Measurements from ENCODE around the gene RANBP1. TPM values are rescaled to one million over a fixed set of nuclear protein-coding genes. Genes with fewer than 3 reads are reported as not detected.

Gene RANBP1
- total RNA-seq, 1 experiment from 2014 or later = 443 TPM

DNA sequence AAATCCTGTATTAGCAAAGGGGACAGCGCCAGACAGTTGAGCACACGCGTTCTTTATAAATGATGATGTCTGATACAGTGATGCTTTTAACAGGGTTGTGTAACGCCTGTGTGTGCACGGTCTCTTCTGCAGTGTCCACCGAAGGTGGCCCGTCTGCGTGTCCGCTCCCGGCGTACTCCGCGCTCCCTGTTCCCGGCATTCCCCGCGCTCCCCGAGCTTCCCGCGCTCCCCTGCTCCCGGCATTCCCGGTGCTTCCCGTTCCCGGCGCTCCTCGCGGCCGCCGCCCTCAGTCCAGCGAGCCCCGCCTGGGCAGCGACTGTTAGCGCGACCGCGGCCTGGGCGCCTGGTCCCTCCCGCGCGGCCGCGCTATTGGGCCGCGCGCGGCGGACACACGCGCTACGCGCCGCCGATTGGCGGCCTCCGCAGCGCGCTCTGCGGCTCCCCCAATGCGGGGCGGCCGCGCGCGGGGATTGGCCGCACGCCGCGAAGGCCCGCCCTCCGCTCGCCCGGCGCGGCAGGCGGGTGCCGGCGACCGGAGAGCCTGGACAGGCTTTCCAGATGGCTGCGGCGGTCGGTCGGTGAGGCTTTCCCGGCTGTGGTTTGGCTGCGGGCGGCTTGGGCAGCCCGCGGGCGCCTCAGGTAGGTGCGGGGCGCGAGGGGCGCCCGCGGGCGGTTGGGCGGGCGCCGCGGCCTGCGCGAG is 36.0 kb upstream of the RANBP1 start, which contains the start of gene DGCR8 (continued):
- TF ChIP-seq, protein P1, sequence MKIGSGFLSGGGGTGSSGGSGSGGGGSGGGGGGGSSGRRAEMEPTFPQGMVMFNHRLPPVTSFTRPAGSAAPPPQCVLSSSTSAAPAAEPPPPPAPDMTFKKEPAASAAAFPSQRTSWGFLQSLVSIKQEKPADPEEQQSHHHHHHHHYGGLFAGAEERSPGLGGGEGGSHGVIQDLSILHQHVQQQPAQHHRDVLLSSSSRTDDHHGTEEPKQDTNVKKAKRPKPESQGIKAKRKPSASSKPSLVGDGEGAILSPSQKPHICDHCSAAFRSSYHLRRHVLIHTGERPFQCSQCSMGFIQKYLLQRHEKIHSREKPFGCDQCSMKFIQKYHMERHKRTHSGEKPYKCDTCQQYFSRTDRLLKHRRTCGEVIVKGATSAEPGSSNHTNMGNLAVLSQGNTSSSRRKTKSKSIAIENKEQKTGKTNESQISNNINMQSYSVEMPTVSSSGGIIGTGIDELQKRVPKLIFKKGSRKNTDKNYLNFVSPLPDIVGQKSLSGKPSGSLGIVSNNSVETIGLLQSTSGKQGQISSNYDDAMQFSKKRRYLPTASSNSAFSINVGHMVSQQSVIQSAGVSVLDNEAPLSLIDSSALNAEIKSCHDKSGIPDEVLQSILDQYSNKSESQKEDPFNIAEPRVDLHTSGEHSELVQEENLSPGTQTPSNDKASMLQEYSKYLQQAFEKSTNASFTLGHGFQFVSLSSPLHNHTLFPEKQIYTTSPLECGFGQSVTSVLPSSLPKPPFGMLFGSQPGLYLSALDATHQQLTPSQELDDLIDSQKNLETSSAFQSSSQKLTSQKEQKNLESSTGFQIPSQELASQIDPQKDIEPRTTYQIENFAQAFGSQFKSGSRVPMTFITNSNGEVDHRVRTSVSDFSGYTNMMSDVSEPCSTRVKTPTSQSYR (CRISPR knock-in tag; IDR thresholded peaks at IDR 0.05) = peak; percentile 49; the same call in 1 of the 2 replicates
- TF ChIP-seq ZNF416 (CRISPR knock-in tag; IDR thresholded peaks at IDR 0.05) (no peak), STAT6 (CRISPR knock-in tag; conservative IDR thresholded peaks at IDR 0.05; ENCODE audit: low read depth) (no peak), IRF2 (CRISPR knock-in tag; IDR thresholded peaks at IDR 0.05; ENCODE audit: borderline replicate concordance, low read depth) (no peak), FOXK1 (CRISPR knock-in tag; IDR thresholded peaks at IDR 0.05) (peak; percentile 77; the same call in 1 of the 2 replicates), ZNF317 (CRISPR knock-in tag; IDR thresholded peaks at IDR 0.05; ENCODE audit: borderline replicate concordance, low read depth) (0 out of 2 replicates have a peak, but pooled peaks have one; percentile 21)

- Mint-ChIP-seq H3K4me1 (peaks cover 41% of the 10 kb centered on the region), H3K27ac (peak overlapping the region; percentile 90), H3K36me3 (peaks cover 4% of the 10 kb centered on the region), H3K27me3 (ENCODE audit: low read depth) (no peaks in the 10 kb centered on the region; the same call in 1 of the 2 replicates), H3K4me3 (peak overlapping the region; percentile 91), H3K9me3 (no peaks in the 10 kb centered on the region)
- CTCF ChIA-PET = interaction anchor here (0.5 to 1.0 kb wide), 3 partner anchors 37 to 82 kb away, joined by 4 to 7 read pairs (median 6); partner anchors contain the start of gene TRMT2A
- peak; percentile 12 for ATAC-seq
- peak; percentile 58 for DNase-seq (ENCODE audit: low spot score)
- POLR2A ChIA-PET = no interaction called here
- TF ChIP-seq ZNF416 (CRISPR knock-in tag; IDR thresholded peaks at IDR 0.05) (no peak), RELA (CRISPR knock-in tag; IDR thresholded peaks at IDR 0.05; ENCODE audit: borderline replicate concordance) (no peak), ATF1 (CRISPR knock-in tag; IDR thresholded peaks at IDR 0.05) (no peak), ZBTB21 (CRISPR knock-in tag; IDR thresholded peaks at IDR 0.05; ENCODE audit: borderline replicate concordance) (no peak), AFF4 (CRISPR knock-in tag; IDR thresholded peaks at IDR 0.05; ENCODE audit: borderline replicate concordance) (no peak), PRDM15 (CRISPR knock-in tag; IDR thresholded peaks at IDR 0.05) (no peak), OVOL2 (CRISPR knock-in tag; IDR thresholded peaks at IDR 0.05; ENCODE audit: borderline replicate concordance) (no peak), ZNF121 (CRISPR knock-in tag; IDR thresholded peaks at IDR 0.05) (no peak), FOXJ3 (CRISPR knock-in tag; IDR thresholded peaks at IDR 0.05; ENCODE audit: borderline replicate concordance) (no peak), ZNF671 (CRISPR knock-in tag; IDR thresholded peaks at IDR 0.05) (no peak)
- TF ChIP-seq, protein P2, sequence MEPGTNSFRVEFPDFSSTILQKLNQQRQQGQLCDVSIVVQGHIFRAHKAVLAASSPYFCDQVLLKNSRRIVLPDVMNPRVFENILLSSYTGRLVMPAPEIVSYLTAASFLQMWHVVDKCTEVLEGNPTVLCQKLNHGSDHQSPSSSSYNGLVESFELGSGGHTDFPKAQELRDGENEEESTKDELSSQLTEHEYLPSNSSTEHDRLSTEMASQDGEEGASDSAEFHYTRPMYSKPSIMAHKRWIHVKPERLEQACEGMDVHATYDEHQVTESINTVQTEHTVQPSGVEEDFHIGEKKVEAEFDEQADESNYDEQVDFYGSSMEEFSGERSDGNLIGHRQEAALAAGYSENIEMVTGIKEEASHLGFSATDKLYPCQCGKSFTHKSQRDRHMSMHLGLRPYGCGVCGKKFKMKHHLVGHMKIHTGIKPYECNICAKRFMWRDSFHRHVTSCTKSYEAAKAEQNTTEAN (CRISPR knock-in tag; IDR thresholded peaks at IDR 0.05) = no peak
- TF ChIP-seq, protein P3, sequence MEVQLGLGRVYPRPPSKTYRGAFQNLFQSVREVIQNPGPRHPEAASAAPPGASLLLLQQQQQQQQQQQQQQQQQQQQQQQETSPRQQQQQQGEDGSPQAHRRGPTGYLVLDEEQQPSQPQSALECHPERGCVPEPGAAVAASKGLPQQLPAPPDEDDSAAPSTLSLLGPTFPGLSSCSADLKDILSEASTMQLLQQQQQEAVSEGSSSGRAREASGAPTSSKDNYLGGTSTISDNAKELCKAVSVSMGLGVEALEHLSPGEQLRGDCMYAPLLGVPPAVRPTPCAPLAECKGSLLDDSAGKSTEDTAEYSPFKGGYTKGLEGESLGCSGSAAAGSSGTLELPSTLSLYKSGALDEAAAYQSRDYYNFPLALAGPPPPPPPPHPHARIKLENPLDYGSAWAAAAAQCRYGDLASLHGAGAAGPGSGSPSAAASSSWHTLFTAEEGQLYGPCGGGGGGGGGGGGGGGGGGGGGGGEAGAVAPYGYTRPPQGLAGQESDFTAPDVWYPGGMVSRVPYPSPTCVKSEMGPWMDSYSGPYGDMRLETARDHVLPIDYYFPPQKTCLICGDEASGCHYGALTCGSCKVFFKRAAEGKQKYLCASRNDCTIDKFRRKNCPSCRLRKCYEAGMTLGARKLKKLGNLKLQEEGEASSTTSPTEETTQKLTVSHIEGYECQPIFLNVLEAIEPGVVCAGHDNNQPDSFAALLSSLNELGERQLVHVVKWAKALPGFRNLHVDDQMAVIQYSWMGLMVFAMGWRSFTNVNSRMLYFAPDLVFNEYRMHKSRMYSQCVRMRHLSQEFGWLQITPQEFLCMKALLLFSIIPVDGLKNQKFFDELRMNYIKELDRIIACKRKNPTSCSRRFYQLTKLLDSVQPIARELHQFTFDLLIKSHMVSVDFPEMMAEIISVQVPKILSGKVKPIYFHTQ (CRISPR knock-in tag; IDR thresholded peaks at IDR 0.05) = no peak
Measured at GRCh38 chr22:20080445-20080775, 35.5 kb upstream of the RANBP1 start.
